SHP77 (cell line): ENCODE measurements around the gene BGN.

Experiments used
- DNase-seq, 2 experiments: peaks; one replicate each; lab custom pipeline; 2025; lab: John Stamatoyannopoulos, UW

The BGN gene

GRCh38 chrX:153526801-153527200, 32.0 kb downstream of the BGN start:
- DNase-seq: no peak

GRCh38 chrX:153527208-153527607, 32.4 kb downstream of the BGN start:
- DNase-seq: no peak

GRCh38 chrX:153530411-153531129, 35.8 kb downstream of the BGN start:
- DNase-seq: no peak

GRCh38 chrX:153533091-153533490, 38.3 kb downstream of the BGN start:
- no peak for DNase-seq

GRCh38 chrX:153537080-153537479, 42.3 kb downstream of the BGN start:
- DNase-seq: no peak

- DNase-seq: peak in 1 of 2 experiments; percentile 6
Observed at GRCh38 chrX:153537526-153538295, 42.9 kb downstream of the BGN start.

- DNase-seq: no peak
Observed at GRCh38 chrX:153538424-153538823, 43.6 kb downstream of the BGN start.

- peak in 1 of 2 experiments; percentile 13 for DNase-seq
Observed at GRCh38 chrX:153539171-153539978, 44.6 kb downstream of the BGN start.

- DNase-seq: no peak
Observed at GRCh38 chrX:153539979-153540358, 45.2 kb downstream of the BGN start.

GRCh38 chrX:153544727-153545126, 49.9 kb downstream of the BGN start:
- no peak for DNase-seq

GRCh38 chrX:153546386-153546785, 51.6 kb downstream of the BGN start:
- DNase-seq: no peak

GRCh38 chrX:153547195-153547594, 52.4 kb downstream of the BGN start:
- no peak for DNase-seq

GRCh38 chrX:153549231-153549630, 54.5 kb downstream of the BGN start:
- DNase-seq: no peak

GRCh38 chrX:153549807-153550206, 55.0 kb downstream of the BGN start:
- no peak for DNase-seq

GRCh38 chrX:153551135-153551534, 56.4 kb downstream of the BGN start:
- no peak for DNase-seq

- peak in 1 of 2 experiments; percentile 26 for DNase-seq
Observed at GRCh38 chrX:153554519-153555167, 59.9 kb downstream of the BGN start.

- DNase-seq: peak; percentile 9 to 13
Observed at GRCh38 chrX:153556767-153557166, 62.0 kb downstream of the BGN start.

- DNase-seq: no peak
Observed at GRCh38 chrX:153557618-153558355, 63.0 kb downstream of the BGN start.
